Measurements from ENCODE around the gene IKBKE.
"Not testable (repeated sequence)": the region's sequence is repeated elsewhere in the genome, so short reads cannot be mapped to it uniquely, and the experiment has no call there.

Gene IKBKE

GRCh38 chr1:206477581-206478380 lies 7.5 kb downstream of the IKBKE start:
- no peak for TF ChIP-seq CTCF (IDR thresholded peaks at IDR 0.05; ENCODE audit: low read depth, low read length)
- no peak overlapping the region for H3K4me3 ChIP-seq (replicated peaks in 1 of 2; ENCODE audit: low read depth in 2 of 2, low read length in 2 of 2)
- no peak for DNase-seq (ENCODE audit: low read depth in 2 of 2)

DNA sequence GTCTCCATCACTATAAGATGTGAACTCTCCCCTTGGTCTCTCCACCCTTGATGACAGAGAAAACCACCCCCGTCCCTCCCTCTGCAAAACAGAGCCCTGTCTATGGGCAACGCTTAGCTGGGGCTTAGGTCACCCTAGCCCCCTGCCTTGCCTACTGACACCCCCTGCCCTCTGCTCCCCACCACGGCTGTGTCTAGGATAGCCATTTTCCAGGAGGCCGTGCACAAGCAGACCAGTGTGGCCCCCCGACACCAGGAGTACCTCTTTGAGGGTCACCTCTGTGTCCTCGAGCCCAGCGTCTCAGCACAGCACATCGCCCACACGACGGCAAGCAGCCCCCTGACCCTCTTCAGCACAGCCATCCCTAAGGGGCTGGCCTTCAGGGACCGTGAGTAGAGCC lies 8.5 kb downstream of the IKBKE start:
- DNase-seq (ENCODE audit: low read depth in 2 of 2): no peak
- TF ChIP-seq CTCF (IDR thresholded peaks at IDR 0.05; ENCODE audit: low read depth, low read length): no peak
- no peak overlapping the region for H3K4me3 ChIP-seq (replicated peaks in 1 of 2; ENCODE audit: low read depth in 2 of 2, low read length in 2 of 2)

DNA sequence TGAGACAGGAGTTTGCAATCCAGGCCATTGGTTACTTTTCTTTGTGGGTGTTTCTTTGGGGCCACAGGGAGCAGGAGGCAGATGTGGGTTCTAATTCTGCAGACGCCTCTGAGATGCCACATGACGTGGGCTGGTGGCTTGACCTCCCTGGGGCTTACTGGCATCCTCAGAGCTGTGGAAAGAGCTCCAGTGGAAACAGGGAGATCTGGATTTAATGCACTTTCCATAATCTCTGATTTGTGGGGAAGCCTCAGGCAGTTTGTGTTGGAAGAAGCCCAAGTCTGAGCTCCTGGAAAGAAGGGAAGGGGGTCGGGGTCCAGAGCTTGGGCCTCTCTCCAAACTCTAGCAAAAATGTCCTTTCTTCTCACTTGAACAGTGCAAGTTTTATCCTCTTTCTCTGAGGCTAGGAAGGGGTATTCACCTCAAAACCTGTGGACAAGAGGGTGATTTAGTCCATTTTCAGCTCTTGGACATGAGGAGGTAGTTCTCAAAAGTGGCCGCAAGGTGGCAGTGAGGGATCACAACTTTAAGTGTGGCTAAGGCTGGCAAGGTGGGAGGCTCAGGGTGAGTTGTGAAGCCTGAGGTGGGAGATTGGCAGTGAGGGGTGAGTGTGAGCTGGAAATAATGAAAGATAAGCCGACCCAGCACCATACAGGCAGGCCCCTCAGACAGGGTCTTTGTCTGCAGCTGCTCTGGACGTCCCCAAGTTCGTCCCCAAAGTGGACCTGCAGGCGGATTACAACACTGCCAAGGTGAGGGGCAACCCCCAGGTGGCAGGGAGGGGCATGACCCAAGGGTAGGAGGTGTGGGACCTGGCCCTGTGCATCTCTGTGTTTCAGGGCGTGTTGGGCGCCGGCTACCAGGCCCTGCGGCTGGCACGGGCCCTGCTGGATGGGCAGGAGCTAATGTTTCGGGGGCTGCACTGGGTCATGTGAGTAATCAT lies 9.2 kb downstream of the IKBKE start:
- DNase-seq (ENCODE audit: low read depth in 2 of 2): peak; percentile 87
- TF ChIP-seq CTCF (IDR thresholded peaks at IDR 0.05; ENCODE audit: low read depth, low read length): peak; percentile 85
- no peak overlapping the region for H3K4me3 ChIP-seq (replicated peaks in 1 of 2; ENCODE audit: low read depth in 2 of 2, low read length in 2 of 2)

DNA sequence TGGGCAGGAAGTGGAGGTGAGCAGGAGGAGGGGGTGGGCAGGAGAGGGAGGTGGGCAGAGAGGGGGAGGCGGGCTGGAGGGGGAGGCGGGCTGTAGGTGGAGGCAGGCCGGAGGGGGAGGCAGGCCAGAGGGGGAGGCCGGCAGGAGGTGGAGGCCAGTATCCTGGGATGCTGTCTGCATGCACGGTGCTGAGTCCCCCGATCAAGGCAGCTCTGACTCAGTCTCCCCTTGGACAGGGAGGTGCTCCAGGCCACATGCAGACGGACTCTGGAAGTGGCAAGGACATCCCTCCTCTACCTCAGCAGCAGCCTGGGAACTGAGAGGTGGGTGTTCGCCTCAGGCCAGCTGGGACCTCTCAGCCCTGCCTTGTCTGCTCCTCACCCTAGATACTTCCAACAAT lies 9.9 kb downstream of the IKBKE start:
- DNase-seq (ENCODE audit: low read depth in 2 of 2): no peak
- TF ChIP-seq CTCF (IDR thresholded peaks at IDR 0.05; ENCODE audit: low read depth, low read length): no peak
- no peak overlapping the region for H3K4me3 ChIP-seq (replicated peaks in 1 of 2; ENCODE audit: low read depth in 2 of 2, low read length in 2 of 2)

DNA sequence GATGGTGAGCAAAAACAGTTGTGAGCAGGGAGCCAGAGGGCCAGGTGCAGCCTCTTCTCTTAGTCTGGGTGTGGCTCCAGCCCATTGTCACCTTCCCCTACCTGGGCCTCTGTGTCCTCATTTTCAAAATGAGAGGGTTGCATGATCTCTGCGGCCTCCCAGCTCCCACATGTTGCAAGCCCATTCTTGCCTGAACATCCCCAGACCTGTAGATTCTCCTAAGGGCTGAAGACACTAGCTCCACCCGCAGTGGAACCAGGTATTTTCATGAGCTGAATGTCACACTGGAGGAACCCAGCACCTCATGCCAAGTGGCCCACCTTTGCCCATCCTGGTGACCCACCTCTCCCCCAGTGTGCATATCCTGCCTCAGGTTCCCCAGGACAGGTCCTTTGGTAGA lies 12.3 kb downstream of the IKBKE start:
- no peak for DNase-seq (ENCODE audit: low read depth in 2 of 2)
- no peak for TF ChIP-seq CTCF (IDR thresholded peaks at IDR 0.05; ENCODE audit: low read depth, low read length)
- H3K4me3 ChIP-seq (replicated peaks in 1 of 2; ENCODE audit: low read depth in 2 of 2, low read length in 2 of 2): no peak overlapping the region

- H3K4me3 ChIP-seq (replicated peaks in 1 of 2; ENCODE audit: low read depth in 2 of 2, low read length in 2 of 2); DNase-seq (ENCODE audit: low read depth in 2 of 2): not testable (repeated sequence)
Measured at GRCh38 chr1:206483864-206484263, 13.6 kb downstream of the IKBKE start.

GRCh38 chr1:206484901-206485300 lies 14.6 kb downstream of the IKBKE start:
- no peak for TF ChIP-seq CTCF (IDR thresholded peaks at IDR 0.05; ENCODE audit: low read depth, low read length)
- no peak for DNase-seq (ENCODE audit: low read depth in 2 of 2)

More at GRCh38 chr1:206484901-206485300, 14.6 kb downstream of the IKBKE start:
- no peak overlapping the region for H3K4me3 ChIP-seq (replicated peaks in 1 of 2; ENCODE audit: low read depth in 2 of 2, low read length in 2 of 2)

Measured in cardiac fibroblast (primary cell).